CD4-positive, alpha-beta T cell treated with Interleukin-6 for 4 hours (primary cell): ENCODE measurements around the gene MRPL19.
"Not testable (repeated sequence)": the region's sequence is repeated elsewhere in the genome, so short reads cannot be mapped to it uniquely, and the experiment has no call there.

ENCODE experiments used
- DNase-seq: peaks from one replicate; pipeline ENCODE4 v3.0.0-alpha.2; 2020; ENCODE audit warnings: mixed read lengths

Gene MRPL19

DNA sequence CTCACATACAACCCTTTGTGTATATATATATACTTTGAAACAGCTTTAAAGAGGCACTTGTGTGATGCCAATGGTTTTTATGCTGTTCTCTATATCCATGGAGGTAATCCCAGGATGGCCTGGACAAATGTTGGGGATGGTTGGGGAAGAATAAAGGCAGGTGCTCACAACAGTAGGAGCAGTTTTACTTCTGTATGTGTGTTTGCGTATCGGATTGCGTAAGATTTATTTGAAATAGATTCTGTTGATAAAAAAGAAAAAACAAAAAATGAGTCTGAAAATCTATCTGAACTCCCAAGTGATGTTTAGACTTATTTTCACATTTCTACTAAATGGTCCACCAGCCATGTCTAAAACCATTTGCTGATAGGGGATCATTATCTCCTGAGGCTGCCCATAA lies 29.3 kb downstream of the MRPL19 start:
- no peak for DNase-seq

DNA sequence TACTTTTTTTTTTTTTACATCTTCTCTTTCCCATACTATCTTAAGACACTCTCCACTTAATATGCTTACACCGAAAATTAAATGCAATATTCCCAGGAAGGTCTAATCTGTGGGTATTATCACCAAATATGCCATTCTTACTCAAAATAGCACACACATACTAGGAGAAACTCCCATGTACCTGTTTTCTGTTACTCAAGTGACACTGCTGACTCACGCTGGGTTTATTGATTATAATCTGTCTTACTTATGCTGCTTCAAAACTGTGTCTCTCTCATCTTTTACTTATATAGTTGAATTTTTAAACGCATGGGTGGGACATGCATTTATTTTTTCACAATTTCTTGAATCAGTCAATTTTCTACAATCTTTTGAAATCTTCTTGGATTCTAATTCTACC lies 29.9 kb downstream of the MRPL19 start:
- DNase-seq, result no peak

DNA sequence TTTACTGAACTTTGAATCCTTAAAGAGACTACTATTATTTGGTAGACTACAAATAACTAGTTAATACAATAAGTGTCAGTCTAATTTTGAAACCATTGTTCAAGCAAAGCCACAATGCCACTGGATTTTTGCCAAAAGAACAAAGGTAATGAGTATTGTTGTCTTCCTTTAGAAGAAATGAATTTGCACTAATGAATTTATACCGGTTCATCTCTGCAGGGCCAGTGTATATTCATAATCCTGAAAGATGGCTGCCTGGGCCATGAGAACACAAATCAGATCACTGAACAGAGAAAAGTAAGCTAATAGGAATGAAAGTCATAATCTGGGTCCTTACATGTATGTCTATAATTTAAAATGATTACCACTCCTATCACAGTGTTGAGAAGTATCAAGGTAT lies 33.0 kb downstream of the MRPL19 start:
- no peak for DNase-seq

DNA sequence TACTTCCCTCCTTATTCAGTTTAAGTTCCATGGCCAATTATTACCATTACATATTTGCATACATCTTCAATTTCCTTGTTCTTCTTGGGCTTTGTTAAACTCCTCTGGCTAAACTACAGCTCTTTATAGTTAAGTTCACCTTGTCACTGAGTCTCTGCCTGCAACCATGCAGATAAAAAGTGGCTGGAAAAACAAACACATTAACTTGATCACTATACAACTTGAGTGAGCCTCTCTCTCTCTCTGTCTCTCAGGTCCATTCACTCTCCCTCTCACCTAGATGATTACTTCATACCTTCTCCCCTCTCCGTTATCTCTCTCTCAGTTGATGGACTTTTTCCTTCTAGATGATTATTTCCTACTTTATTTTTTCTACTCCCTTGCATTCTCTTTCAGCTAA lies 33.8 kb downstream of the MRPL19 start:
- no peak for DNase-seq

DNA sequence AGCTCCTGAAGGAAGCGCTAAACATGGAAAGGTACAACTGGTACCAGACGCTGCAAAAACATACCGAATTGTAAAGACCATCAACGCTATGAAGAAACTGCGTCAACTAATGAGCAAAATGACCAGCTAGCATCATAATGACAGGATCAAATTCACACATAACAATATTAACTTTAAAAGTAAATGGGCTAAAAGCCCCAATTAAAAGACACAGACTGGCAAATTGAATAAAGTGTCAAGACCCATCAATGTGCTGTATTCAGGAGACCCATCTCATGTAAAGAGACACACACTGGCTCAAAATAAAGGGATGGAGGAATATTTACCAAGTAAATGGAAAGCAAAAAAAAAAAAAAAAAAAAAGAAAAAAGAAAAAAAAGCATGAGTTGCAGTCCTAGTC lies 36.8 kb downstream of the MRPL19 start:
- DNase-seq, result not testable (repeated sequence)

DNA sequence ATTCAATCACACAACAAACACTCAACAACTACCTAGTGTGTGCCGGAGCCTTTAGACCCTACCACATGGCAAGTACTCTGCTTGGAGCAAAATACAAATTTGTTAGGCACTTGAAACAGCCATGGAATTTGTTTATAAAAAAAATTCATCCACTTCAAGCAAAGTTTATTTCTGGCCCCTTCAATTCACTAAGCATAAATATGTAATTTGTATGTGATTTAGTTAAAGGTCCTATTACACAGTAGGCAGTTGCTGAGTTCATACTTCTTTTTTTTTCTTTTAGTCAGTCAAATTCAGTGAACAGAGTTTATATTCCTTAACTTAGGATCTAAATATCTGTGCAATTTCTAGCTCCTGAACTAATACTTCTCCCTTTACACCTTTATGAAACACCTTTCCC lies 41.6 kb downstream of the MRPL19 start:
- DNase-seq, result no peak

DNA sequence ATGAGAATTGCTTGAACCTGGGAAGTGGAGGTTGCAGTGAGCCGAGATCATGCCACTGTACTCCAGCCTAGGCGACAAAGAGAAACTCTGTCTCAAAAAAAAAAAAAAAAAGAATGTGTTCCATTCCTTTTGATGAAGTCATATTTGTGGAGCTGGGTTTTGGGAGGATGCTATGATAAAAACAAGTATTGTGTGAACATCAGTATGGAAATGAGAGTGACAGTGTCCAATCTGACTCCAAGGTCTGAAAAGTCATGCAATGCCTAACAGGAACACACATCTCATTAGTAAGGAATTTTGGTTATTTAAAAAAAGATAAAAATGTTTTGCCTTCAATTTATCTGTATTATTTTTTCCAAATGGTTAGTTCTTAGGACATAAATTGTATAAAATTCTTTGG lies 52.3 kb downstream of the MRPL19 start:
- DNase-seq, result no peak

DNA sequence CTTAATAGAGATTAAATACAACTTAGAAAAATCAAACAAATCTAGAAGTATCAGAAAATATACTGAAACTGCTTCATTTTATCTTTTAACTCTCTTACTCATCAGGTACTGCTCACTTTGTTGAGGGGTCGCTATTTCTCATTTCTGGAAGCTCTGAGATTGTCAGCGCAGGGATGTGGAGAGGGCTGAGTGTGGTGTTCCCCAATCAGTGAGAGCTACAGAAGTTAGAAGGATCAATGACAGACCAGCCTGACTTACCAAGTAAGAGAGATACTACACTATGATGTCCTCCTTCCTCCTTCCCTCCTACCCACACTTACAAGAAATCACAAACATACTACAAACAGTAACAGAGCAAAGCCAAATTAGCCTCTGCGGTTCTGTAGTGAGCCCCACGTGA lies 56.0 kb downstream of the MRPL19 start:
- DNase-seq, result no peak

DNA sequence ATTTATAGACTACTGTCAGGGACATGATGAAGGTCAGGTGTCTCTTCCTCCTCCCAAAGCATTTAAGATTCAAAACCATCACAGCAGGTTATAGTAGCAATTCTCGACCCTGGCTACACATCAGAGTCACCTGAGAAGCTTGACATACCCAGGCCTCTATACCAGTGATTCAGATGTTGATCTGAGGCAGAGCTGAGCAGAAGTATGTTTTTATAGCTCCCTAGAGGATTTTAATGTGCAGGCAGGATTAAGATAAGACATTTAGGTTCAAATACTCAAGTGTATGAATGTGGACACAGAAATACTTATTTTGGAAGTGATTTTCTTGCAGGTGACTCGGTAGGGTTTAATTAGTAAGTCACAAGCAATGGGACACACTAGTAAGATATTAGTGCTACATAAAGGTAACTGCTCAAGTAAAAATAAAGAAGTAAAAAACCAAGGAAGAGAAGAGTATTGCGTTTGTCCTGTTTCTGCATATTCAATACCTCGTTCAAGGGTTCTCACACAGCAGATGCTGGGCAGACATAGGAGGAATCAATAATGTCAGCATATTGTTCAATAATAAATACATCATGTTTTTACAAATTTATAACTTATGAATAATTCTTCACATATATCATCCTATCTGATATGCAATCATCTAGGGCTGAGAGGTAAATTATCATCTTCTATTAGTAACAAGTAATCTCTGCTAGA lies 57.2 kb downstream of the MRPL19 start:
- no peak for DNase-seq

DNA sequence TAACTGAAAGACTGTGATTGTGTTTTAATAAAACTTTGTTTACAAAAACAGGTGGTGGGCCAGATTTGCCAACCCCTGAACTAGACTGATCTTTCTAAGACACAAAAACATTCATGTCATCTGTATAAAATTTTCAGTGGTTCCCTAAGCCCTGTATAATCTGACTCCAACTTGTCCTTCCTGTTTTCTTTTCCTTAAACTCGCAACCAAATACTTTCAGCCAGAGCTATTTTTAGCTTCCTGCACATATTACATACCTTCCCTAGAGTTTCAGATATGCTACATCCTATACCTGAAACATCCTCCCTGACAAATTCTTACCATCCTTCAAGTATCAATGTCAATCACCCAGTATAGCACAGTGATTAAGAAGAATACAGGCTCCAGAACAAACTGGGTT lies 59.3 kb downstream of the MRPL19 start:
- no peak for DNase-seq

DNA sequence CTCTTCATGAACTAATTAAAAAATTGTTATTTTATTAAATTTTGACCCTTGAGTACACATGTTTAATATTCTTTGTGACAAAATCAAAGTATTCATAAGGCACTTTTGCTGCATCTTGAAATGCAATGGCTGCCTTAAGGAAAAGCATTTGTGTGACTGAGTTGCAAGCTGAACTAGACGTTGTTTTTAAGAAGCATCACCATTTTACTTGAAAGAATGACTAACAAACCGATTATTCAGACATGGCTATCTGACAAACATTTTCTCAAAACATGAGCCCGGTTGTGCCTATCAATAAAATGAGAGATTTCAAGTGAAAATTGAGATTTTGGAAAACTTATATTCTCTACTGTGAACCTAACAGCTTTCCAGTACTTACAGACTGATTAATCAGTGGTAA lies 61.3 kb downstream of the MRPL19 start:
- no peak for DNase-seq

DNA sequence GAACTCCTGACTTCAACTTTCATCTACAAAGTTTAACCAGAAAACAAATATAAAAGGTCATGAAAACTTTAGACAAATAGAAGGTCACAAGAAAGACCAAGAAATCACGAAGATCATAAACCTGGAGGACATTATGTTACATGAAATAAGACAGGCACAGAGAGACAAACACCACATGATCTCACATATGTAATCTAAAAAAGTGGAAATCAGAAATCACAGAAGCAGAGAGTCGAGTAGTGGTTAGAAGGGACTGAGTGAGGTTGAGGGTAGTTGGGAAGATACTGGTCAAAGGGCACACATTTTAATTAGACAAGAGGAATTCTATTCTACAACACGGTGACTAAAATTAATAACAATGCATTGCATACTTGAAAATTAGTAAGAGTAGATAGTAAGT lies 62.7 kb downstream of the MRPL19 start:
- DNase-seq, result no peak

DNA sequence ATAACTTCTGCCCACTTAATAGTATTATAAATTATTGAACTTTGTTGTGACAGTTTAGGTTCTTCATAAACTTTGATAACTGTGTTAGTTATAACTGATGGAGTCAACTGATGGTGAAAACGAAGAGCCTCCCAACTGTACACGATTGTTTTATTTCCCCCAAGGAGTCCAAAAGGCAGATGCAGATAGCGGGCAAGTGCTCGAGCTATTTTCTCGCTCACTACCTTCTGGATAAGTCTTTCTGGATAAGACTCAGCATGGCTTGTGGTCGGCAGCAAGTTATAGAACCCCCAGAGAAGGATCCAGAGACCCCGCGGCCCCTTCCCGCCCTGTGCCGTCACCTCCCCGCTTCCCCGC lies 63.6 kb downstream of the MRPL19 start:
- no peak for DNase-seq

DNA sequence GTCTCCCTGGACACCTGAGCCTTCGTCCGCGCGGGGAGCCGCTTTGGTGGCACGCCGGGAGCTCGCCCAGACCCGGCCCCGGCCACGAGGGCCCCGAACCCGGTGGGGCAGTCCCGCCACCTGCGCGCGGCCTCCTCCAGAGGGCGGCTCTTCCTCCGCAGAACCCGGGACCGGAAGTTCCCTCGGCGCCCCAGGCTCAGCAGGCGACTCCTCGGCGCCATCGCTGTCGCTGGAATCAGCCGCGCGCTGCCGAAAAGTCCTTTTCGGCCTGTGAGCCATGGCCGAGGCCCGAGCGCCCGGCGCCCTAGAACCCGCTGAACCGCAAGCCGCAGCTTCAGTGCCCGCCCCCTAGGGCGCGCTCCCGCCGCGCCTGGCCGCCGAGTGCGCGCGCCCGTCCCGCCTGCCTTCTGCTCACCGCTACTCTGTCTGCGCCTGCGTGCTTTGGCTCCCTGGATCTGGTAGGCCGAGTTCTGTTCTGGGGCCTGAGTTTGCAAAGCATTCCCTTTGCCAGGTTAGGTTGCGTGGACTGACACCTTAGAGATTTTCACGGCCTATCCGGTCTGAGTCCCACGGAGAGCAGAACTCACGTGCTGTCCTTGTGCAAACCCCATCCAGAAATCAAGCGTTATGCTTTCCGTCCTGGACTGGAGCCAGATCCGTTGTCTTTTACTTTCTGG lies 64.1 kb downstream of the MRPL19 start, which contains the start of gene GCFC2:
TSS of gene GCFC2 (minus strand) at position 339 of the 677 bp plus-strand sequence. CDS start at position 279, 60 bp downstream.
- peak; percentile 88 for DNase-seq

DNA sequence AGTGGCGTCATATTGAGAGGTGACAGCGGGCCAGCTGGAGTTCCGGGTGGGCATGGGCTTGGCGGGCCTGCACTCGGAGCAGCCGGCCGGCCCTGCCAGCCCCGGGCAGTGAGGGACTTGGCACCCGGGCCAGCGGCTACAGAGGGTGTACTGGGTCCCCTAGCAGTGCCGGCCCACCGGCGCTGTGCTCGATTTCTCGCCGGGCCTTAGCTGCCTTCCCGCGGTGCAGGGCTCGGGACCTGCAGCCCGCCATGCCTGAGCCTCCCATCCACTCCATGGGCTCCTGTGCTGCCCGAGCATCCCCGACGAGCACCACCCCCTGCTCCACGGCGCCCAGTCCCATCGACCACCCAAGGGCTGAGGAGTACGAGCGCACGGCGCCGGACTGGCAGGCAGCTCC lies 65.0 kb downstream of the MRPL19 start:
- not testable (repeated sequence) for DNase-seq

DNA sequence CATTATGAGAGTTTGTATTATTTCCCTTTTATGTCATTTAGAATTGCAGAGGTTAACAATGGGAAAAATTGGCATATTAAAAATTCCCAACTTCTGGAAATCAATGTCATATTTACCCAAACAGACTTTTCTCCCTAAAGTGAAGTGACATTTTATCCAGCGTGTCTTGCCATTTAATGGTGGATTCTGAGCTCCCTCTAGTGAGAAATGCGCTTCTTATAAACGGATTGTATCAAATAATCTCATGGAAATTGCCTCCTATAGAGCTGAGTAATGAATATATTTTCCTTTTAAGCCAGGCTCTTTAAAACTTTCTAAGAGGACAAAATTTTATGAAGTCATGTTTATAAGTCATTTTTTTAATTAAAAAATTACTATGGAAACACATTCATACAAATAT lies 69.8 kb downstream of the MRPL19 start:
- no peak for DNase-seq

DNA sequence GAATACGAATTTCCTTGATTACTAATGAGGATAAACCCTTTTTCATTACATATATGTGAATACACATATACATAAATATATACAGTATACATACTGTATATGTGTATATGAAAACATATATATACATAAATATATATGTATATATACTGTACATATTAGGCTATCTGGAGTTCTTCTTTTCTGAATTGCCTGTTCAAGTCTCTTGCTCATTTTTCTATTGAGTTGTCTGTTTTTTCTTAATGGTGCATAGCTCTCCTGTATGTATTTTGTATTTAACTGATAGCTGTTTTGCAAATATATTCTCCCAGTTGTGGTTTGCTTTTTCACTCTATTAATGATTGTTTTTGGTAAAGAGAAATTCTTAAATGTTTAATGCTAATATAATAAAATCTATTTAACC lies 73.0 kb downstream of the MRPL19 start:
- DNase-seq, result no peak

DNA sequence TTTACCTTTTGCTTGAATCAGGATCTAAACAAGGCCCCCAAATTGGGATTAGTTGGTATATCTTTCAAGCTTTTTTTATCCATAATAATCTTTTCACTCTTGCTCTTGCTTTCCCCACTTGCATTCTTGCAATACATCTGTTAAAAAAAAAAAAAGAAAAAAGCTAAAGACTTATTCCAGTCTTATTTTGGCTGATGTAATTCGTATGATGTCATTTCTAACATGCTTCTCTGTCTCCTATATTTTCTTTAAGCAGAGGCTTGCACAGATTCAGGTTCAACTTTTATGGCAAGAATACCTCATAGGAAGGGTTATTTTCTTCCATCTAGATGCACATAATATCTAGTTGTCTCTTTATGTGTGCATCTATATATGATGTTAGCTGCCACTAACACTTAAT lies 73.9 kb downstream of the MRPL19 start:
- DNase-seq, result no peak

DNA sequence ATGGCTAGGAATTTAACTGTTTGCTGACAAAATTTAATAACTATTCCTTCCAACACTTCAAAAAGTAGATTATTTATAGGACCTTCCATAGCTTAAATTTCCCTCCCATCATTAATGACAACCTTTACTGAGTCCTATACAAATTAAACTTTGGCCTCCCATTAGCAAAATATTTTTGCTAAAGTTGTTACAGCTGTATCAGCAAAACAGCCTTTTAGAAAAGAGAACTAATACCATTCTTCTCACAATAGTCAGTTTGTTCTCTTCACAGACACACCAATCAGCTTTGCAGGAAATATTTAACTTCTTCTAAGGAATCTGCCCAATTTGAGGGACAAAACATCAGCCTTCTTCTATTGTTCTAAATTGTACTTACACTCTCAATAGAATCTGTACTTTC lies 76.1 kb downstream of the MRPL19 start:
- no peak for DNase-seq

DNA sequence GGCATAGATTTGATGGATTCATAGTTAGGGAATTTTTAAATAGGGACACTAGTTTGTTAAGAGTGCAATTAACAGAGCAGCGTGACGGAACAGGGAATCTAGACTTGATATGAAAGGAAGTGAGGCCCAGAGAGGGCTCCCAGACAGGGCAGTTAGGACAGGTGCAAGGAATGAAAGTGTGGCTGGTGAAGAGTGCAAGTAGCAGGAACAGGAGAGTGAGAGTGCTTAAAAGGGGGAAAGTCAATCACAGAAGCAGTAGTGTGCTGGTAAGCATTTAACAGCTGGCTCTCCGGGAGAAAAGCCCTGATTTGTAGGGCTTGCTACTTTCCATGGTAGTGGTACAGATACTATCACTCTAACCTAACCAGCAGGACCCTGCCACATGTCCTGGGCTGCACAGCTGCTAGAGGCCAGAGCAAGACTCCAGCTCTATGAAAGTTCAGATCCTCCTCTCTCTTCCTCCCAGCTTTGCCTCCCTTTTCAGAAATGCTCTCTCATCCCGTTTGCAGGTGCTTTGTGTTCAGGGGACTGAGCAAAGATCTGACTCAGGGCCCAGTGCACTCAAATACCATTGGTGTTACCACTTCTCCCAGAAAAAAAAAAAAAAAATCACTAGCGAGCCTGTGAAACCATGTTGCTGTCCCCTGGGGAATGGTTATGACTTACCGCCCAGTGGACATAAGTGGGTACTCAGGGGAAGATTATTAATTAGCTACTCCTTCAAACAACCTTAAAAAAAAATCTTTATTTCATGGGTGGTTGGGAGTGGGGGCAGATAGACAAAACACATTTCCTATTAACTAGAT lies 82.2 kb downstream of the MRPL19 start:
- no peak for DNase-seq

DNA sequence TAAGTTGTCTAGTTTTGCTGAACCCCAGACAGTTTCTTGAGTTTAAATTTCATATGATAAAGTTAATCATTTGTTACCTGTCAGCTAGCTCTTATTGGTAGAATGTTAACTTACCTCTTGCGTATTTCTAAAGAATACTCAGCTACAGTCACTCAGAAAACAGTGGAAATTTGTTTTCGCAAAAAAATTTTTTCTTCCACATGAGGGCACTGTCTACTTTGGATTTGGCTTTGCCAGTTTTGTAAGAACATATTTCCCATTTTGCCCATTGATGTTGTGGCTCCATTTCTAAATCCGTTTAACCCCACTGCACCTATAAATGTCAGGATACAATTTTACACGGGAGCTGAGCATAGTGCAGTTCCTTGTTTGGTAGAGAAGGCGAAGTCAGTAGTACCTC lies 83.3 kb downstream of the MRPL19 start:
- DNase-seq, result no peak

DNA sequence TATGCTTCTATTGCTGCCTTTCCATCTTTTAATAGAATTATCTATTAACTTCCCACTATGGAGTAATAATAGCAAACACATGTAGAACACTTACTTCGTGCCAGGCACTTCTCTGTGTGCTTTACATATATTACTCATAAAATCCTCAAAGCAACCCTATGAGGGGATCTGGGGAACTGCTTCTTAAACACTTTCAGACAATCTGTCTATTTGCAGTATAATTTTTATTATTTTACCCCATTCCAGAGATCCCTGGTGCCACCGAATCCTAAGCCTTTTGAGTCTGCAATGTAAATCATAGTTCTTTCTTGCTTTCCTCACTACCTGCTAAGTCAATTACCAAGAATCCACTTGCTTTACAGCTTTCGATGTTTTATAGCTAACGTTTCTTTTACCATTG lies 89.7 kb downstream of the MRPL19 start:
- DNase-seq, result no peak

DNA sequence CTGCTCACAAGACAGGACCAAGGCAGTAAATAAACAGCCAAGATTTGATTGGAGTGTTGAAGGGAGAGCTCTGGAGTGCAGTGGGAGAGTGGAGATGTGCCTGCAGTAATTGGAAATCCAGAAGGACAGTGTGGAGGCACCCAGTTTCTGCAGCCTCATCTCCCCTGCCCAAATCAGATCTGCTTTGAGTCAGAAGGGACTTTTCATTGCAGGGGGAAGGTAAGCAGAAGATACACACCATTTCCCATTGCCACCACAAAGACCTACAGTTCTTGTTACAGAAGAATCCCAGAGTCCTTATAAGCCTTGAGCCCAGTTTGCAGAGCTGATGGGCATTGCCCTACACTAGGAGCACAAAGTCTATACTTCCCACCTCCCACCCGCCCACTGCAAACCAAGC lies 91.4 kb downstream of the MRPL19 start:
- DNase-seq, result no peak
